ENCODE data around the gene HS3ST5.

The HS3ST5 gene

GRCh38 chr6:114063956-114064355, 278.9 kb downstream of the HS3ST5 start:
- no peak for TF ChIP-seq CTCF (IDR thresholded peaks at IDR 0.05; ENCODE audit: low read depth, low read length)
- no peak for DNase-seq (ENCODE audit: extremely low read depth, low read depth)

GRCh38 chr6:114062199-114062598, 280.6 kb downstream of the HS3ST5 start:
- no peak for TF ChIP-seq CTCF (IDR thresholded peaks at IDR 0.05; ENCODE audit: low read depth, low read length)
- no peak for DNase-seq (ENCODE audit: extremely low read depth, low read depth)

DNA sequence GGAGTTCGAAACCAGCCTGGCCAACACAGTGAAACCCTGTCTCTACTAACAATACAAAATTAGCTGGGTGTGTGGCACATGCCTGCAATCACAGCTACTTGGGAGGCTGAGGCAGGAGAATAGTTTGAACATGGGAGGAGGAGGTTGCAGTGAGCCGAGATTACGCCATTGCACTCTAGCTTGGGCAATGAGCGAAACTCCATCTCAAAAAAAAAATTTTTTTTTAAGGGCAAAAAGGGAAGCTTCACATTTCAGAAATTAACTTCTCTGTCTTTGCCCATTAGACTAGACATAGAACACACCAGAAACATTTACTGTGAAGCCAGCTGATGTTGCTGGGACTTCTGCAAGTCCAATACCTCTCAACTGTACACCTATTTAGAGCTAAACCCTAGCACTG, 281.1 kb downstream of the HS3ST5 start:
- no peak for TF ChIP-seq CTCF (IDR thresholded peaks at IDR 0.05; ENCODE audit: low read depth, low read length)
- DNase-seq (ENCODE audit: extremely low read depth, low read depth), result no peak

DNA sequence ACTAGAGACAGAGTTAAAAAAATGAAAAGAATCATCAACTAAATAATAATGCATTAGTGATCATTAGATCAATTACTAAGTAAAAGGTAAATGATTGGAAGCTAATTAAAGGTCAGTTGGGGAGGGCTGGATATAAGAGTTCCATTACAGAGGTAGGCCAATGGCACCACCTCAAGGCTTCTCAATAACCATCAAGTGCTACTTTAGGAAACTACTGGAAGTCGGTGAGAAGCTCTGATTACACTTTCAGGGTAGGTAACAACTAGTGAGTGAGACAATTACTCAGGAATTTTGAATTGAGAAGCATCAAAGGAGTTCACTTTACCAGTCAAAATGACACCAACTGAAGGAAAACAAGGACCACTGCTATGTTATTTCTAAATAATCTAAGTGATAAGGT, 281.7 kb downstream of the HS3ST5 start:
- DNase-seq (ENCODE audit: extremely low read depth, low read depth), result no peak

GRCh38 chr6:114058435-114058834, 284.4 kb downstream of the HS3ST5 start:
- DNase-seq (ENCODE audit: extremely low read depth, low read depth), result no peak
- no peak for TF ChIP-seq CTCF (IDR thresholded peaks at IDR 0.05; ENCODE audit: low read depth, low read length)

More for the DNA sequence above, 281.7 kb downstream of the HS3ST5 start:
- no peak for TF ChIP-seq CTCF (IDR thresholded peaks at IDR 0.05; ENCODE audit: low read depth, low read length)

DNA sequence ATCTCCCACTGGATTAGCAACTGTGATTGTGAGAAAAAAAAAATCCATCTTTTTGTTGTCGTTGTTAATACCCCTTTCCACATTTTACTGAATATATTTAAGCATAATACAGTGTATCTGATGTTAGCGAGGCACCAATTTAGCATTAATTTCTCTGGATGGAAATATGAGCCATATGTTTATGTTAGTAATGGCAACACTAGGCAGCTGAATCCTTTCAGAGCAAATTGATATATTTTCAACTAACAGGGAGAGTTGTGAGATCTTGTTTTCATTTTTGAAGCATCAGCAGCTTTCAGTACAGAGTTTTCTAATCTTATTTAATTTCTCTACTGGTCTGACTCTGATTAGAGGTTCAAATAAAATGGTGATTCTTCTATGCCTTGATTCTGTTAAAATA, 287.1 kb downstream of the HS3ST5 start:
- DNase-seq (ENCODE audit: extremely low read depth, low read depth), result no peak
- no peak for TF ChIP-seq CTCF (IDR thresholded peaks at IDR 0.05; ENCODE audit: low read depth, low read length)

DNA sequence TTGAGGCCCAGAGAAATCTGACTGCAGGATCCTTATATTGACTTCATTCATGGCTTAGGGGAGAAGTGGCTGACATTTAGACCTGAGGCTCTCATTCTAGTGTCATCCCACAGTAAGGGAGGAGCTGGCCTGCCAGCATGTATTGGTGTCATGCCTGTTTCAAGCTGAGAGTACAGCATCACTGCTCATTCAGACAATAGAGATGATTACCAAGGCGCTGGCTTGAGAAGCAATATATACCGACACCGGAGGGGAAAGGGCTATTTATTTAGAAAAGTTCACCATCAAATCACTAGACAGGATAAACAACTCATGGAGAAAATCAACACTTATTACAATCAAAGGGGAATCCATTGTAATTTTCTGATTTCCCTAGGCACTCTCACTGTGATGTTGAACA, 287.5 kb downstream of the HS3ST5 start:
- no peak for TF ChIP-seq CTCF (IDR thresholded peaks at IDR 0.05; ENCODE audit: low read depth, low read length)
- no peak for DNase-seq (ENCODE audit: extremely low read depth, low read depth)

All from AG09319 (cell line).